ENCODE results near the gene KRT7.

Gene KRT7

DNA sequence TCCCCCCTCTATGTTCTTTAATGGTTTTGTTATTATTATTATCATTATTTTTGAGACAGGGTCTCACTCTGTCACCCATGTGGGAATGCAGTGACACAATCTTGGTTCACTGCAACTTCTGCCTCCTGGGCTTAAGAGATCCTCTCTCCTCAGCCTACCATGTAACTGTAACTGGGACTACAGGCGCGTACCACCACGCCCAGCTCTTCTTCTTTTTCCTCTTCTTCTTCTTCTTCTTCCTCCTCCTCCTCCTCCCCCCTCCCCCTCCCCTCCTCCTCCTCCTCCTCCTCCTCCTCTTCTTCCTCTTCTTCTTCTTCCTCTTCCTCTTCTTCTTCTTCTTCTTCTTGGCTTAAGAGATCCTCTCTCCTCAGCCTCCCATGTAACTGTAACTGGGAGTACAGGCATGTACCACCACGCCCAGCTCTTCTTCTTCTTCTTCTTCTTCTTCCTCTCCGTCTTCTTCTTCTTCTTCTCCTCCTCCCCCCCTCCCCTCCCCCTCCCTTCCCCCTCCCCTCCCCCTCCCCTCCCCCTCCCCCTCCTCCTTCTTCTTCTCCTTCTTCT, 5.4 kb upstream of the KRT7 start:
- Histone ChIP-seq H3K9me3 (ENCODE audit: low read length) (no peaks in the 10 kb centered on the region), H3K4me3 (ENCODE audit: low read depth in 1 of 2, low read length in 2 of 2) (no peak overlapping the region), H3K27me3 (ENCODE audit: control insufficient read depth in 1 of 2, insufficient read depth in 2 of 2, low read length in 2 of 2) (peaks cover 5 to 12% of the 10 kb centered on the region in 2 donors), H3K36me3 (ENCODE audit: insufficient read depth, low read length) (no peaks in the 10 kb centered on the region), H3K9ac (ENCODE audit: low read length) (no peak overlapping the region), H3K27ac (ENCODE audit: low read depth, low read length) (no peak overlapping the region), H3K4me1 (ENCODE audit: insufficient read depth, low read length) (no peaks in the 10 kb centered on the region)

- Histone ChIP-seq H3K9ac (ENCODE audit: low read length) (no peak overlapping the region), H3K4me1 (ENCODE audit: insufficient read depth, low read length) (no peaks in the 10 kb centered on the region), H3K9me3 (ENCODE audit: low read length) (no peaks in the 10 kb centered on the region), H3K4me3 (ENCODE audit: low read depth in 1 of 2, low read length in 2 of 2) (no peak overlapping the region), H3K36me3 (ENCODE audit: insufficient read depth, low read length) (no peaks in the 10 kb centered on the region), H3K27ac (ENCODE audit: low read depth, low read length) (no peak overlapping the region), H3K27me3 (ENCODE audit: control insufficient read depth in 1 of 2, insufficient read depth in 2 of 2, low read length in 2 of 2) (peaks cover 5 to 19% of the 10 kb centered on the region in 2 donors)
Measured at GRCh38 chr12:52228366-52228765, 4.7 kb upstream of the KRT7 start.

GRCh38 chr12:52228931-52229330, 4.1 kb upstream of the KRT7 start:
- Histone ChIP-seq H3K4me1 (ENCODE audit: insufficient read depth, low read length) (no peaks in the 10 kb centered on the region), H3K27ac (ENCODE audit: low read depth, low read length) (no peak overlapping the region)

GRCh38 chr12:52229836-52230343, 3.2 kb upstream of the KRT7 start:
- H3K27ac ChIP-seq (ENCODE audit: low read depth, low read length): no peak overlapping the region
- H3K27me3 ChIP-seq (ENCODE audit: control insufficient read depth in 1 of 2, insufficient read depth in 2 of 2, low read length in 2 of 2): peaks cover 5 to 27% of the 10 kb centered on the region in 2 donors
- H3K4me1 ChIP-seq (ENCODE audit: insufficient read depth, low read length): no peaks in the 10 kb centered on the region
- H3K9me3 ChIP-seq (ENCODE audit: low read length): no peaks in the 10 kb centered on the region
- no peak overlapping the region for H3K4me3 ChIP-seq (ENCODE audit: low read depth in 1 of 2, low read length in 2 of 2)
- H3K36me3 ChIP-seq (ENCODE audit: insufficient read depth, low read length): no peaks in the 10 kb centered on the region
- no peak overlapping the region for H3K9ac ChIP-seq (ENCODE audit: low read length)

More at GRCh38 chr12:52228931-52229330, 4.1 kb upstream of the KRT7 start:
- no peak overlapping the region for H3K4me3 ChIP-seq (ENCODE audit: low read depth in 1 of 2, low read length in 2 of 2)
- H3K9ac ChIP-seq (ENCODE audit: low read length): no peak overlapping the region
- H3K36me3 ChIP-seq (ENCODE audit: insufficient read depth, low read length): no peaks in the 10 kb centered on the region
- H3K27me3 ChIP-seq (ENCODE audit: control insufficient read depth in 1 of 2, insufficient read depth in 2 of 2, low read length in 2 of 2): peaks cover 5 to 24% of the 10 kb centered on the region in 2 donors
- H3K9me3 ChIP-seq (ENCODE audit: low read length): no peaks in the 10 kb centered on the region

- Histone ChIP-seq H3K9me3 (ENCODE audit: low read length) (no peaks in the 10 kb centered on the region), H3K9ac (ENCODE audit: low read length) (no peak overlapping the region), H3K27me3 (ENCODE audit: control insufficient read depth in 1 of 2, insufficient read depth in 2 of 2, low read length in 2 of 2) (peaks cover 5 to 27% of the 10 kb centered on the region in 2 donors), H3K4me3 (ENCODE audit: low read depth in 1 of 2, low read length in 2 of 2) (no peak overlapping the region), H3K27ac (ENCODE audit: low read depth, low read length) (no peak overlapping the region), H3K36me3 (ENCODE audit: insufficient read depth, low read length) (no peaks in the 10 kb centered on the region), H3K4me1 (ENCODE audit: insufficient read depth, low read length) (no peaks in the 10 kb centered on the region)
Measured at GRCh38 chr12:52230364-52231281, 2.4 kb upstream of the KRT7 start.

- Histone ChIP-seq H3K9ac (ENCODE audit: low read length) (no peak overlapping the region), H3K27ac (ENCODE audit: low read depth, low read length) (no peak overlapping the region), H3K9me3 (ENCODE audit: low read length) (no peaks in the 10 kb centered on the region), H3K4me1 (ENCODE audit: insufficient read depth, low read length) (no peaks in the 10 kb centered on the region), H3K4me3 (ENCODE audit: low read depth in 1 of 2, low read length in 2 of 2) (no peak overlapping the region), H3K27me3 (ENCODE audit: control insufficient read depth in 1 of 2, insufficient read depth in 2 of 2, low read length in 2 of 2) (peaks cover 5 to 27% of the 10 kb centered on the region in 2 donors), H3K36me3 (ENCODE audit: insufficient read depth, low read length) (no peaks in the 10 kb centered on the region)
Measured at GRCh38 chr12:52231305-52232202, 1.5 kb upstream of the KRT7 start.

- Histone ChIP-seq H3K27me3 (ENCODE audit: control insufficient read depth in 1 of 2, insufficient read depth in 2 of 2, low read length in 2 of 2) (peaks cover 5 to 27% of the 10 kb centered on the region in 2 donors), H3K4me1 (ENCODE audit: insufficient read depth, low read length) (no peaks in the 10 kb centered on the region), H3K27ac (ENCODE audit: low read depth, low read length) (no peak overlapping the region), H3K4me3 (ENCODE audit: low read depth in 1 of 2, low read length in 2 of 2) (no peak overlapping the region), H3K36me3 (ENCODE audit: insufficient read depth, low read length) (no peaks in the 10 kb centered on the region), H3K9me3 (ENCODE audit: low read length) (no peaks in the 10 kb centered on the region), H3K9ac (ENCODE audit: low read length) (no peak overlapping the region)
Measured at GRCh38 chr12:52232203-52232673, 805 bp upstream of the KRT7 start.

- no peaks in the 10 kb centered on the region for H3K4me1 ChIP-seq (ENCODE audit: insufficient read depth, low read length)
- H3K9ac ChIP-seq (ENCODE audit: low read length): no peak overlapping the region
- H3K27me3 ChIP-seq (ENCODE audit: control insufficient read depth in 1 of 2, insufficient read depth in 2 of 2, low read length in 2 of 2): peaks cover 5 to 27% of the 10 kb centered on the region in 2 donors
- no peak overlapping the region for H3K4me3 ChIP-seq (ENCODE audit: low read depth in 1 of 2, low read length in 2 of 2)
- no peaks in the 10 kb centered on the region for H3K9me3 ChIP-seq (ENCODE audit: low read length)
- no peak overlapping the region for H3K27ac ChIP-seq (ENCODE audit: low read depth, low read length)
- H3K36me3 ChIP-seq (ENCODE audit: insufficient read depth, low read length): no peaks in the 10 kb centered on the region
Measured at GRCh38 chr12:52233462-52234207, 592 bp downstream of the KRT7 start.

- H3K9ac ChIP-seq (ENCODE audit: low read length): no peak overlapping the region
- no peaks in the 10 kb centered on the region for H3K36me3 ChIP-seq (ENCODE audit: insufficient read depth, low read length)
- H3K4me1 ChIP-seq (ENCODE audit: insufficient read depth, low read length): no peaks in the 10 kb centered on the region
- H3K4me3 ChIP-seq (ENCODE audit: low read depth in 1 of 2, low read length in 2 of 2): no peak overlapping the region
- H3K27ac ChIP-seq (ENCODE audit: low read depth, low read length): no peak overlapping the region
- no peaks in the 10 kb centered on the region for H3K9me3 ChIP-seq (ENCODE audit: low read length)
- H3K27me3 ChIP-seq (ENCODE audit: control insufficient read depth in 1 of 2, insufficient read depth in 2 of 2, low read length in 2 of 2): peaks cover 5 to 27% of the 10 kb centered on the region in 2 donors
Measured at GRCh38 chr12:52234223-52234810, 1.3 kb downstream of the KRT7 start.

DNA sequence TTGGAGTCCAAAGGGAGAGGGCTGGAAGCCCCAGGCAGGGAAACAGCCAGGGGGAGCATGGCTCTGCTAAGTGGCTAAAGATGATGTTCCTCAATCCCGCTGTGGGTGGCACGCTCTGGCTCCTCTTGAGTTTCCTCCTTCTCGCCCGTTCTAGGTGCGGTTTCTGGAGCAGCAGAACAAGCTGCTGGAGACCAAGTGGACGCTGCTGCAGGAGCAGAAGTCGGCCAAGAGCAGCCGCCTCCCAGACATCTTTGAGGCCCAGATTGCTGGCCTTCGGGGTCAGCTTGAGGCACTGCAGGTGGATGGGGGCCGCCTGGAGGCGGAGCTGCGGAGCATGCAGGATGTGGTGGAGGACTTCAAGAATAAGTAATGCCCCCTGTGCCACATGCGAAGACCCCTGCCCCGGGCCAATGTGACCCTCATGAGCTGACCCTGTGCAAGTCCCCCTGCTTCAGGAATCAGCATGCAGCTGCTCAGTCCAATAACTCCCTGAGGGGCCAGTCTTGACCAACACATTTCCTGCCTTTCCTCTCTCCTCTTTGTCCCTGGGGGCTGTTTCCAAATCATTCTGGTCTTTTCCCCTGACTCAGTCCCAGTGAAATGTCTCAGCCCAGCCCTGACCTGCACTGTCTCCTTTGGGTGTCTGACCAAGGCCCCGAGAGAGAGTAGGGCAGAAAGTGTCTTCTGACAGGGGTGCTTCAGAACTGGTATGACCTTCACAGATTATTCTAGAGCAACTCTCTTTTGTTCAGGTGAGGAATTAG, 2.1 kb downstream of the KRT7 start:
- Histone ChIP-seq H3K27ac (ENCODE audit: low read depth, low read length) (no peak overlapping the region), H3K36me3 (ENCODE audit: insufficient read depth, low read length) (no peaks in the 10 kb centered on the region), H3K9me3 (ENCODE audit: low read length) (no peaks in the 10 kb centered on the region), H3K4me3 (ENCODE audit: low read depth in 1 of 2, low read length in 2 of 2) (no peak overlapping the region), H3K9ac (ENCODE audit: low read length) (no peak overlapping the region), H3K27me3 (ENCODE audit: control insufficient read depth in 1 of 2, insufficient read depth in 2 of 2, low read length in 2 of 2) (peaks cover 5 to 27% of the 10 kb centered on the region in 2 donors), H3K4me1 (ENCODE audit: insufficient read depth, low read length) (no peaks in the 10 kb centered on the region)

Data from muscle layer of colon (tissue), 2 donors.